GM19372 (cell line): ENCODE measurements around the gene NFKBIA.
"Not testable (repeated sequence)": the region's sequence is repeated elsewhere in the genome, so short reads cannot be mapped to it uniquely, and the experiment has no call there.

Source experiments
- ATAC-seq: cut with Tn5 transposase; IDR thresholded peaks from one replicate; pipeline ENCODE4 v1.9.1; 2021; ENCODE audit warnings: mild to moderate bottlenecking, low read depth, moderate library complexity; ENCODE audit not compliant: unreplicated experiment

NFKBIA gene

GRCh38 chr14:35409595-35409994 is 5.0 kb upstream of the NFKBIA start:
- no peak for ATAC-seq

GRCh38 chr14:35408026-35408425 is 3.5 kb upstream of the NFKBIA start:
- ATAC-seq = no peak

DNA sequence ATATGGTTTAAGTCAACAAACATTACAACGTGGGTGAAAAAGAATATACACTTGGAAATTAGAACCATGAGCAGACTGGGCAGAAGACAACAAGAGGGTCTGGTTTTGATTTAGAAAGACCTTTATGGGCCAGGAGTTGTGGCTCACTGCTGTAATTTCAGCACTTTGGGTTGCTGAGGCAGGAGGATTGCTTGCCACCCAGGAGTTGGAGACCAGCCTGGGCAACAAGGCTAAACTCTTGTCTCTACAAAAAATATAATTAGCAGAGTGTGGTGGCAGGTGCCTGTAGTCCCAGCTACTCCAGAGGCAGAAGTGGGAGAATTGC is 2.7 kb upstream of the NFKBIA start:
- no peak for ATAC-seq

DNA sequence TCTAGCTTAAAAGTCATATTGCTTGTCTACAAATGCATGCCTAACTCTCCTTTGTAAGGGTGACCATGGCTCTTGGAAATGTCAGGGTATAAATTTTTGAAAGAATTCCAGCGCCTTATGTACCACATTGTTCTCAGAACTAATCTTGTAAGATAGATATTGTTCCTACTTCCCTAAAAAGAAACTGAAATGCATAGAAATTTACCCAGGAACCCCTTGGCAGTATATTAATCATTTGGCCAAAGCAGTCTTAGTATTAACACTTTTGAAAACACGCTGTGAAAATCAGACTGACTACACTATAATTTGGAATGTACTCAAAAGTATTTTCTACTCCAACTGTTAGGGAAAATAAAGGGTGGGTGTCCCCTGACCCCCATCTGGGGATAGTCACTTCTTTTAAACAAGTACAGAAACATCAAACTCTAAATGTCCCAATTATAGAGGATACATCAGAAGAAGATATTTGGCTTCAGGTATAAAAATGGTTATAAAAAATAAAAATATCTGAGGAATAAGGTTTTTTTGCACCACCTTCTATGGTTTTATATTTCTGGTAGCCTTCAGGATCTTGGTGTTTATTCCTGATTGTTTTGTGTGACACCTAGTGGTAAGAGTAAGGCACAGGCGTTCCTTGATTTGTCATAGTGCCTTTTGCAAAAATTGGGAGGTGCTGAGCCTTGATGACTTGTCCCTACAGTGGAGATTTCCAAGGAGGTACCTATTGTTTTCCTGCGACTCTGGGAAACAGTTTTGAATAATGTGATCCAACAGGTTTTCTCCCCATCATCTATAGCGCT is 2.2 kb upstream of the NFKBIA start:
- ATAC-seq = no peak

- ATAC-seq = no peak
These were observed 1.5 kb upstream of the NFKBIA start for GRCh38 chr14:35406090-35406489.

GRCh38 chr14:35405304-35405996 is 901 bp upstream of the NFKBIA start:
- ATAC-seq = no peak

GRCh38 chr14:35403603-35404448 is 723 bp downstream of the NFKBIA start:
- ATAC-seq = peak; percentile 49

DNA sequence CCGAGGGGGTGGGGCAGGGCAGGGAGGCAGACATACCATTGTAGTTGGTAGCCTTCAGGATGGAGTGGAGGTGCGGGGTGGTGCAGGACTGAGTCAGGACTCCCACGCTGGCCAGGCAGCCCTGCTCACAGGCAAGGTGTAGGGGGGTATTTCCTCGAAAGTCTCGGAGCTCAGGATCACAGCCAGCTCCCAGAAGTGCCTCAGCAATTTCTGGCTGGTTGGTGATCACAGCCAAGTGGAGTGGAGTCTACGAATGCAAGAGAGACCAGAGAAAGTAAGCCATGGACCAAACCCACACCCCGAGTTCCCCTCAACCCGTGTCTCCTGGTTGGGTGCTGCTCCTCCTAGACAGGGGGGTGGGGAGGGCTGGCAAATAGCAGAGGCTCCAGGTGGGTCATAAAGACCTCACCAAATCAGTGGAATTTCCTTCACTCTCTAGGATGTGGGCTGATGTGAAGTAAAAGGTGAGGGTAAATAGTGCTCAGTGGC is 1.4 kb downstream of the NFKBIA start:
- ATAC-seq = no peak

DNA sequence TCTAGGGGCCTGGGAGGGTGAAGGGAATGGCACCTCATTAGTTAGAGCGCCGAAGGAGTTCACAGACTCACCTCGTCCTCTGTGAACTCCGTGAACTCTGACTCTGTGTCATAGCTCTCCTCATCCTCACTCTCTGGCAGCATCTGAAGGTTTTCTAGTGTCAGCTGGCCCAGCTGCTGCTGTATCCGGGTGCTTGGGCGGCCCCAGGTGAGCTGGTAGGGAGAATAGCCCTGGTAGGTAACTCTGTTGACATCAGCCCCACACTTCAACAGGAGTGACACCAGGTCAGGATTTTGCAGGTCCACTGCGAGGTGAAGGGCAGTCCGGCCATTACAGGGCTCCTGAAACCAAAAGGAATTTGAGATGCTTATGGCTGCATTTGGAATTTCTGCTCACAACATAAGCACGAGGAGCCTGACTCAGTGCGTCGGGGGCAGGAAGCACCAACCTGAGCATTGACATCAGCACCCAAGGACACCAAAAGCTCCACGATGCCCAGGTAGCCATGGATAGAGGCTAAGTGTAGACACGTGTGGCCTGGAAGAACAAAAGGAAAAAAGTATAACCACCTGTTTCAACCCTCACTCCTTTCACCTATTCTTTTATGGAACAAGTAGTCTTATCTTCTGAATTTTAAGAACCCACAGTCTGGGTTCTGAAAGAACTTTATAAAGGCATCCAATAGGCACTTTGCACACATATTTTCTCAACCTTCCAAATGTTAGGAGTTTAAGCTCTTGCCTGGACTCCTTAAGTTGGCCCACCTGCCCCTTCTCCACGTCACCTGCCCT is 2.0 kb downstream of the NFKBIA start:
- no peak for ATAC-seq

DNA sequence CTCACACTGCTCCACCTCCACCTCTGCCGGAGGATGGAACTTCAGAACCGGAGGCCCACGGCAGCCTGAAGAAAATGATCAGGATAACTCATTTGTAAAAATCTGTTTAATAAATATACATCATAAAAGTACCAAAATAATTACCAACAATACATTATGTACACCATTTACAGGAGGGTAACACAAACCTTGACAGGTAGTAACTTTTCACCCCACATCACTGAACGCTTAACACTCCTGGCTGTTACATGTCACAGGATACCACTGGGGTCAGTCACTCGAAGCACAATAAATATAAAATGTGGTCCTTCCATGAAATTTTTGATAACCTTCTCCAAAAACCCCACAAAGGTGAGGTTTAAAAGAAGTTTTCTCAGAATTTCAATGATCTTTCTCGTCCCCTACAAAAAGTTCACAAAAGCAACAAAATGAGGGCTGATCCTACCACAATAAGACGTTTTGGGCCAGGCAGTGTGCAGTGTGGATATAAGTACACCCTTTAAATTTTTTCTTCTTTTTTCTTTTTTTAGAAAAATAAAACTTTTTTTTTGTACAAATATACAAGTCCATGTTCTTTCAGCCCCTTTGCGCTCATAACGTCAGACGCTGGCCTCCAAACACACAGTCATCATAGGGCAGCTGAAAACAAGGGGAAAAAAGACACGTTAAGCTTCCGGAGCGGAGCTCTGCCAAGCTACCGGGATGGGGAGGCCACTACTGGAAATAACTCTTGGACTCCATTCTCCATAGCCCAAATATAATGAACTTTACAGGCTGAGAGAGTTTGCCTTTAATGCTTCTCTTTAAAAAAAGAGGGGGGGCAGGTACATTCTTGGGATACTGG is 2.9 kb downstream of the NFKBIA start:
- ATAC-seq = no peak

DNA sequence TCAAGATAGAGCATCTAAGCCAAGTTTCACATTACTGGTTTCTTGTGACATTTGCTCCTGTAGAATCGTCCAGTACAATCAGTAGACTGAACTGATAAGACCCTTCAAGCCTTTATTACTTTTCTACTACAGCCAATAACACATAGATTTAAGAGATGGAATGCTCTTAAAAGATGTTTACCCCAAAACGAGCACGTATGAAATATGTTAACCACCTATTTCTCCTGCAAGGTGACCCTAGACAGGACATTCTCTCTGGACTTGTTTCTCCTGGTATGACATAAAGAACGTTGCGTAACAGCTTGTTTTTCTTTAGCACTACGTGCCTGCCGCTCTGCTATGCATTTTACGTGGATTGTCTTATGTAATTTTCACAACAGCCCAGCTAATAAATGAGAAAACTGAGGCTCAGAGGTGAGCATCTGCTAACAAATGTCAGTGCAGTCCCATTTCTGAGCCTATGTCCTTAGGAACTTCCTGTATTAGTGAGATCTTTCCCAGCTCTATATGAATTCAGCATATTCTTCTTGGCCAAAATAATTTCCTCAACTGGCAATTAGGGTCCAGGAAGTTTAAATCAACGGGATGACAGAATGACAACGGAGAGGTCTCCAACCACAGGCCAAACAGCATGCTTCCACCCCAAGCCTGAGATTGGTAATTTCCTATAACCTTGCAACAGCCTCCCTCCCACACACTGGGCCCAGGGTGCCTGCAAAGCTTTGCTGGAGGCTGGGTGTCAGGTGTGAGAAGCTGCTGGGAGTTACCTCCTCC is 3.7 kb downstream of the NFKBIA start:
- ATAC-seq = no peak

- ATAC-seq = no peak
These were observed 5.2 kb downstream of the NFKBIA start for GRCh38 chr14:35399083-35399937.

DNA sequence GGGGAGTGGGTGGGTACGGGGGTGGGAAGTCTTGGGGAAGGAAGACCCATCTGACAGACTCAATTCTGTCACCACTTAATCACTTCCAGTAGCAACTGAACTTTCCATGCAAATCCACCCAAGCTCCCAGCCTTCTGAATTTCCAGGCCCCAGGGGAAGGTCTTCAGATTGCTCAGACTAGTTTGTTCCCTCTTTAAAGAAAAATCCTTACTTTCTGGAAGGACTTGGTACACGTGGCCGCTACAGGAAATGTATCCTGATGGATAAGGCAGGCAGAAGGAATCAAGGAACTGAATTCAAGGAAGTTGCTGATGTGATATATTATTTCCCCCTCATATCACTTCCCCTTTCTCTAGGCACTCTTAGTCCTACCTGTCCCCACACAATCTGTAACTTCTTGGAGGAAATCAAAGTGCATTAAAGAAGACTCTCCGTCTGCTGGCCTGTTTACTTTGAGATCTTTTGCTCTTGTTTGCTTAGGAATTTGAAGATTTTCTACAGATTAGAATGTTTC is 6.4 kb downstream of the NFKBIA start:
- no peak for ATAC-seq

DNA sequence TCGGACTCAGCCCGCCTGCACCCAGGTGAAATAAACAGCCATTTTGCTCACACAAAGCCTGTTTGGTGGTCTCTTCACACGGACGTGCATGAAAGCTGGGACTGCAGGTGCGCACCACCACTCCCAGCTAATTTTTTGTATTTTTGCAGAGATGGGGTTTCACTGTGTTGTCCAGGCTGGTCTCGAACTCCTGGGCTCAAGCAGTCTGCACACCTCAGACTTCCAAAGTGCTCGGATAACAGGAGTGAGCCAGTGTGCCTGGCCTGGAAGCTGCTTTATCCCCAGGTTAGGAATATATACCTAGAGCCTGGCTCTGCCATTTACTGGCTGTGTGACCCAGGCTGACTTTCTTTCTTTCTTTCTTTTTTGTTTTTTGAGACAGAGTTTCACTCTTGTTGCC is 7.9 kb downstream of the NFKBIA start:
- not testable (repeated sequence) for ATAC-seq

DNA sequence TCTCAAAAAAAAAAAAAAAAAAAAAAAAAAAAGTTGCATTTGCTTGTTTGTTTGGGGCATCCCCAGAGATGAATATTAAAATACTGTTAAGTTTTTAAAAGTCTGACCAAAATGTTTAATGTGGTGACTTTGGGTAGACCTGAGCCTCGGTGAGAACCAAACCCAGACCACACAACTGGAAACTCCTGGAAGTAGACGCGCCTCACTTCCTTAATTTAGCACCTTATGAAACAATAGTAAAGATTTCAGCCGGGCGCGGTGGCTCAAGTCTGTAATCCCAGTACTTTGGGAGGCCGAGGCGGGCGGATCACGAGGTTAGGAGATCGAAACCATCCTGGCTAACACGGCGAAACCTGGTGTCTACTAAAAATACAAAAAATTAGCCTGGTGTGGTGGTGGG is 9.3 kb downstream of the NFKBIA start:
- no peak for ATAC-seq

GRCh38 chr14:35394326-35395013 is 10.1 kb downstream of the NFKBIA start:
- no peak for ATAC-seq

DNA sequence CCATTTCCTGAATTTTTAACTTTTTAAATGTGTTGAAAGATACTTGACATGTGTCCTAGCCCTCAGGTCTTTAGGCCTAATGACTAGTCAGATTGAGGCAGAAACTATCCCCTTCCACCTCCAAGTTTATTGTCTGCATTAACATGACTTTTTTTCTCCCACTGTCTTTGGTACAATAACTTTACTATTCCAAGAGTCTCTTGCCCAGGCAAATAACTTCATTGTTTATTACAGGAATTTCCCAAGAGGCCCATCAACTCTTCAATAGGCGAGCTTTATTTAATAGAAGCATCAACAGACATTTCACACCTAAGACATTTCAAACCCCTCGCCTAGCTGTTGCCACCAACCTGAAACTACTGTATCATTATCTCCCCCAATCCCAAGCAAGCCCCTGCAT is 10.7 kb downstream of the NFKBIA start:
- no peak for ATAC-seq
